ENCODE results near the gene ADIPOQ.
A peak's percentile ranks its signal among the peaks of the same experiment; 100 is the strongest.

Gene ADIPOQ

DNA sequence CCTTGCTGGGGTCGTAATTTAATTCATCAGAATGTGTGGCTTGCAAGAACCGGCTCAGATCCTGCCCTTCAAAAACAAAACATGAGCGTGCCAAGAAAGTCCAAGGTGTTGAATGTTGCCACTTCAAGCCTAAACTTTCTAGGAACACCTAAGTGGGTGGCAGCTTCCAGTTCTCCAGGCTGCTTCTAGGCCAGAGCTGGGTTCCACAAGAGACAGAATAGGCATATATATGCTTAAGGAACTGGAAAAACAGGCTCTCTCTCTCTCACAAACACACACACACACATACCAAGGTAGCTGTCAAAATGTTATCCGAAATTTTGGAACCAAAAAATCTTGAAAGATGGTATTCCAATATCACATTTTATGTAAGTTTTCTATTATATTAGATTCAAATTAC, 890 bp upstream of the ADIPOQ start:
- no peak overlapping the region for H4K8ac ChIP-seq (ENCODE audit: low read depth, low read length)

DNA sequence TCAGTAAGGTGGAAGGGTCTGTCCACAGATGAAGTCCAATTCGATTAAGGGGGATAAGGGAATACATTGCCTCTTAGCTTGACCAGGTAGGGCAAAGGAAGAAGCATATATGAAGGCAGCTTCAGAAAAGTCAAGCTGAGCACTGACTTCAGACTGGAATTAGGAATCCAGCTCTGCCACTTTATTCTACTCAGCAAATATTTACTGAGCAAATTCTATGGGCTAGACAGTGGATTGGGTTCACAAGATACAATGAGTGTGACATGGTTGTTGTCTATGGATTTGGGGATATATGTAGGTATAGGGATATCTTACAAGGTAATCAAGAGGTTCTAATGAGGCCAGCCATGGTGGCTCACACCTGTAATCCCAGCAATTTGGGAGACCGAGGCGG, 526 bp downstream of the ADIPOQ start:
- H4K8ac ChIP-seq (ENCODE audit: low read depth, low read length): no peak overlapping the region
- no peak overlapping the region for H3K18ac ChIP-seq (ENCODE audit: low read length)
- H3K4me1 ChIP-seq (ENCODE audit: control insufficient read depth, low read depth, low read length): no peaks in the 10 kb centered on the region
- no peak overlapping the region for H3K23ac ChIP-seq (ENCODE audit: low read length)
- no peak for DNase-seq
- no peak overlapping the region for H3K4me3 ChIP-seq (ENCODE audit: low read length)
- peaks cover 2% of the 10 kb centered on the region for H3K27me3 ChIP-seq (ENCODE audit: insufficient read depth, low read length, poor library complexity)
- no peaks in the 10 kb centered on the region for H3K79me2 ChIP-seq (ENCODE audit: control insufficient read depth, insufficient read depth, low read length)
- H3K4me2 ChIP-seq (ENCODE audit: low read length): no peak overlapping the region
- no CpG with 5 or more reads among the region's 3 CpGs for WGBS (ENCODE audit: extremely low coverage, insufficient coverage, low lambda C conversion rate)
- no peak overlapping the region for H3K27ac ChIP-seq (ENCODE audit: low read depth, low read length)
- no peaks in the 10 kb centered on the region for H3K79me1 ChIP-seq (ENCODE audit: low read length)
- no peak overlapping the region for H2AK5ac ChIP-seq (ENCODE audit: low read length)
- H2BK5ac ChIP-seq (ENCODE audit: low read length): no peak overlapping the region
- H3K36me3 ChIP-seq (ENCODE audit: control insufficient read depth, insufficient read depth, low read length): no peaks in the 10 kb centered on the region
- H2BK120ac ChIP-seq (ENCODE audit: low read depth, low read length): no peak overlapping the region
- H3K9ac ChIP-seq (ENCODE audit: low read length): no peak overlapping the region
- H3K4ac ChIP-seq (ENCODE audit: low read depth, low read length): no peak overlapping the region
- H2BK15ac ChIP-seq (replicated peaks; ENCODE audit: low read depth): no peak overlapping the region
- no peak overlapping the region for H3K56ac ChIP-seq (ENCODE audit: low read length)
- H4K5ac ChIP-seq (ENCODE audit: low read length): no peak overlapping the region

More for the DNA sequence above, 890 bp upstream of the ADIPOQ start:
- H4K5ac ChIP-seq (ENCODE audit: low read length): no peak overlapping the region
- H3K56ac ChIP-seq (ENCODE audit: low read length): no peak overlapping the region
- no peak overlapping the region for H3K4ac ChIP-seq (ENCODE audit: low read depth, low read length)
- H2BK5ac ChIP-seq (ENCODE audit: low read length): no peak overlapping the region
- no peak overlapping the region for H3K9ac ChIP-seq (ENCODE audit: low read length)
- H3K4me1 ChIP-seq (ENCODE audit: control insufficient read depth, low read depth, low read length): no peaks in the 10 kb centered on the region
- H2AK5ac ChIP-seq (ENCODE audit: low read length): no peak overlapping the region
- no peak for DNase-seq
- H3K27me3 ChIP-seq (ENCODE audit: insufficient read depth, low read length, poor library complexity): peaks cover 2% of the 10 kb centered on the region
- H2BK15ac ChIP-seq (replicated peaks; ENCODE audit: low read depth): no peak overlapping the region
- H3K18ac ChIP-seq (ENCODE audit: low read length): no peak overlapping the region
- no peak overlapping the region for H3K27ac ChIP-seq (ENCODE audit: low read depth, low read length)
- no peak overlapping the region for H3K4me2 ChIP-seq (ENCODE audit: low read length)
- no peaks in the 10 kb centered on the region for H3K36me3 ChIP-seq (ENCODE audit: control insufficient read depth, insufficient read depth, low read length)
- H3K4me3 ChIP-seq (ENCODE audit: low read length): no peak overlapping the region
- H2BK120ac ChIP-seq (ENCODE audit: low read depth, low read length): no peak overlapping the region
- H3K23ac ChIP-seq (ENCODE audit: low read length): no peak overlapping the region
- no peaks in the 10 kb centered on the region for H3K79me2 ChIP-seq (ENCODE audit: control insufficient read depth, insufficient read depth, low read length)
- no peaks in the 10 kb centered on the region for H3K79me1 ChIP-seq (ENCODE audit: low read length)
- WGBS (ENCODE audit: extremely low coverage, insufficient coverage, low lambda C conversion rate): no CpG with 5 or more reads among the region's 4 CpGs

DNA sequence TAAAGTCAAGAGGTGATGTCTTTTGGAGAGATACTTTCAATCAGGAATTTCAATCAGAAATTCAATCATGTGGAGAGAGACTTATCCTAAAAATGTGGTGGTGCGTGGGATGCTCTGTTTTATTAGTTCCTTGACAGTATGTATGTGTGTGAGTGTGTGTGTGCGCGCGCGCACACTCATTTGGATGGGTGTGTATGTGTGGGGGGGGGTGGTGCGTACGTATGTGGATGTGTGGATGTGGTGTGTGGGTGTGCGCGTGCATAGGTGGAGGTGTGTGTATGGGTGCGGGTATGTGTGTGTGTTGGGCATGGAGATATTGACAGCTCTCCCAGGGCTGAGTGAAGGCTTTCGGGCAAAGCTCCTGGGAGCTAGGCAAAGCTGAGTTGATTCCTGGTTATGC, 2.4 kb downstream of the ADIPOQ start:
- Histone ChIP-seq H3K9ac (ENCODE audit: low read length) (no peak overlapping the region), H3K27me3 (ENCODE audit: insufficient read depth, low read length, poor library complexity) (peaks cover 2% of the 10 kb centered on the region)

DNA sequence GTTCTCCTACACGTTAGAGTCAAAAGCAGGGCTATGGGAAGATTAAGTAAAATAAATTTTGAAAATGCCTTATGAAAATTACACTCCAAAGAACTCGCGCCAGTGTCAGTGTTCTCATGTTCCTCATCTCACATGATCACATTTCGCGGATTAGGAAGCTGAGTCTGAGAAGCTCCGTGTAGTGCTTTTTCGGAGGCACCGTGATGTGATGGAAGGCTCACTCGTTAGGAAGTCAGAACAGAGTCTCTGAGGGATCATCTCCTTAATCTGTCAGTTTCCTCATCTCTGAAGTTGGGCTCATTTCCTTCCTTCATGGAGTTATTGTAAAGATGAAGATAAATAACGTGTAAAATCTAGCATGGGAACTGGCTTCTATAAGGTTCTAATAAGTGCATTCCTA, 3.2 kb downstream of the ADIPOQ start:
- no peak overlapping the region for H4K8ac ChIP-seq (ENCODE audit: low read depth, low read length)
- no peak for DNase-seq
- no peak overlapping the region for H3K27ac ChIP-seq (ENCODE audit: low read depth, low read length)
- H3K56ac ChIP-seq (ENCODE audit: low read length): no peak overlapping the region
- no peak overlapping the region for H2AK5ac ChIP-seq (ENCODE audit: low read length)
- H3K4me3 ChIP-seq (ENCODE audit: low read length): no peak overlapping the region
- WGBS (ENCODE audit: extremely low coverage, insufficient coverage, low lambda C conversion rate): no CpG with 5 or more reads among the region's 10 CpGs
- H3K4me1 ChIP-seq (ENCODE audit: control insufficient read depth, low read depth, low read length): no peaks in the 10 kb centered on the region
- H3K79me2 ChIP-seq (ENCODE audit: control insufficient read depth, insufficient read depth, low read length): no peaks in the 10 kb centered on the region
- H2BK15ac ChIP-seq (replicated peaks; ENCODE audit: low read depth): no peak overlapping the region
- no peak overlapping the region for H3K18ac ChIP-seq (ENCODE audit: low read length)
- no peak overlapping the region for H2BK120ac ChIP-seq (ENCODE audit: low read depth, low read length)
- H3K23ac ChIP-seq (ENCODE audit: low read length): no peak overlapping the region
- no peaks in the 10 kb centered on the region for H3K79me1 ChIP-seq (ENCODE audit: low read length)
- no peak overlapping the region for H3K9ac ChIP-seq (ENCODE audit: low read length)
- H2BK5ac ChIP-seq (ENCODE audit: low read length): no peak overlapping the region
- H4K5ac ChIP-seq (ENCODE audit: low read length): no peak overlapping the region
- H3K36me3 ChIP-seq (ENCODE audit: control insufficient read depth, insufficient read depth, low read length): no peaks in the 10 kb centered on the region
- H3K27me3 ChIP-seq (ENCODE audit: insufficient read depth, low read length, poor library complexity): peaks cover 2% of the 10 kb centered on the region
- no peak overlapping the region for H3K4me2 ChIP-seq (ENCODE audit: low read length)
- H3K4ac ChIP-seq (ENCODE audit: low read depth, low read length): no peak overlapping the region

More for the DNA sequence above, 2.4 kb downstream of the ADIPOQ start:
- H3K4ac ChIP-seq (ENCODE audit: low read depth, low read length): no peak overlapping the region
- H3K4me3 ChIP-seq (ENCODE audit: low read length): no peak overlapping the region
- H2BK15ac ChIP-seq (replicated peaks; ENCODE audit: low read depth): no peak overlapping the region
- H3K36me3 ChIP-seq (ENCODE audit: control insufficient read depth, insufficient read depth, low read length): no peaks in the 10 kb centered on the region
- DNase-seq: no peak
- H3K56ac ChIP-seq (ENCODE audit: low read length): no peak overlapping the region
- H3K4me1 ChIP-seq (ENCODE audit: control insufficient read depth, low read depth, low read length): no peaks in the 10 kb centered on the region
- no peak overlapping the region for H3K27ac ChIP-seq (ENCODE audit: low read depth, low read length)
- no peak overlapping the region for H3K18ac ChIP-seq (ENCODE audit: low read length)
- H3K79me2 ChIP-seq (ENCODE audit: control insufficient read depth, insufficient read depth, low read length): no peaks in the 10 kb centered on the region
- H3K79me1 ChIP-seq (ENCODE audit: low read length): no peaks in the 10 kb centered on the region
- WGBS (ENCODE audit: extremely low coverage, insufficient coverage, low lambda C conversion rate): 100% methylated on average over 2 of the region's 11 CpGs
- no peak overlapping the region for H3K4me2 ChIP-seq (ENCODE audit: low read length)
- H4K8ac ChIP-seq (ENCODE audit: low read depth, low read length): no peak overlapping the region
- no peak overlapping the region for H2BK120ac ChIP-seq (ENCODE audit: low read depth, low read length)
- no peak overlapping the region for H2AK5ac ChIP-seq (ENCODE audit: low read length)
- H4K5ac ChIP-seq (ENCODE audit: low read length): no peak overlapping the region
- no peak overlapping the region for H2BK5ac ChIP-seq (ENCODE audit: low read length)
- no peak overlapping the region for H3K23ac ChIP-seq (ENCODE audit: low read length)

DNA sequence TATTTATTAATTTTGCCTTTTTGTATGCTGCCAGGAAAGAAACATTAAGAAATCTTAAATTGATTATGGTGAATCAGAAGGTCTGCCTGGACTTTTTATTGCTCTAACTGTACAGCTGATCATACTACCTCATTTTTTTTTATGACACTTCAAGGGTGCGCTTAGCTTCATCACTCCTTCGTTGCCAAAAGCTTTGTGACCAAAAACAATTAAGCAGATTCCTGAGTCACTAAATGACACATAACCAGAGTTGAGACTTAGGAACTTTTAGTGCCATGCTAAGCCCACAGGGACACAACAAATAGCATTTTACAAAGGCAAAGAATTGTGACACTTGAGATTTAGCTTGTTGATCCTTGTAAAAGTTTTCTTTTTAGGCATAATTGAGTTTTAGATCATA, 4.9 kb downstream of the ADIPOQ start:
- Histone ChIP-seq H3K27ac (ENCODE audit: low read depth, low read length) (no peak overlapping the region), H3K23ac (ENCODE audit: low read length) (no peak overlapping the region), H3K18ac (ENCODE audit: low read length) (no peak overlapping the region), H3K27me3 (ENCODE audit: insufficient read depth, low read length, poor library complexity) (peaks cover 2% of the 10 kb centered on the region), H3K4me2 (ENCODE audit: low read length) (no peak overlapping the region), H3K9ac (ENCODE audit: low read length) (no peak overlapping the region), H3K36me3 (ENCODE audit: control insufficient read depth, insufficient read depth, low read length) (no peaks in the 10 kb centered on the region), H3K4me3 (ENCODE audit: low read length) (no peak overlapping the region), H3K79me1 (ENCODE audit: low read length) (no peaks in the 10 kb centered on the region), H2BK15ac (replicated peaks; ENCODE audit: low read depth) (no peak overlapping the region), H3K56ac (ENCODE audit: low read length) (no peak overlapping the region), H2BK120ac (ENCODE audit: low read depth, low read length) (no peak overlapping the region), H4K5ac (ENCODE audit: low read length) (no peak overlapping the region), H4K8ac (ENCODE audit: low read depth, low read length) (no peak overlapping the region), H3K79me2 (ENCODE audit: control insufficient read depth, insufficient read depth, low read length) (no peaks in the 10 kb centered on the region), H2AK5ac (ENCODE audit: low read length) (no peak overlapping the region), H2BK5ac (ENCODE audit: low read length) (no peak overlapping the region), H3K4me1 (ENCODE audit: control insufficient read depth, low read depth, low read length) (no peaks in the 10 kb centered on the region), H3K4ac (ENCODE audit: low read depth, low read length) (no peak overlapping the region)
- DNase-seq: no peak
- WGBS (ENCODE audit: extremely low coverage, insufficient coverage, low lambda C conversion rate): no CpG with 5 or more reads among the region's 2 CpGs

DNA sequence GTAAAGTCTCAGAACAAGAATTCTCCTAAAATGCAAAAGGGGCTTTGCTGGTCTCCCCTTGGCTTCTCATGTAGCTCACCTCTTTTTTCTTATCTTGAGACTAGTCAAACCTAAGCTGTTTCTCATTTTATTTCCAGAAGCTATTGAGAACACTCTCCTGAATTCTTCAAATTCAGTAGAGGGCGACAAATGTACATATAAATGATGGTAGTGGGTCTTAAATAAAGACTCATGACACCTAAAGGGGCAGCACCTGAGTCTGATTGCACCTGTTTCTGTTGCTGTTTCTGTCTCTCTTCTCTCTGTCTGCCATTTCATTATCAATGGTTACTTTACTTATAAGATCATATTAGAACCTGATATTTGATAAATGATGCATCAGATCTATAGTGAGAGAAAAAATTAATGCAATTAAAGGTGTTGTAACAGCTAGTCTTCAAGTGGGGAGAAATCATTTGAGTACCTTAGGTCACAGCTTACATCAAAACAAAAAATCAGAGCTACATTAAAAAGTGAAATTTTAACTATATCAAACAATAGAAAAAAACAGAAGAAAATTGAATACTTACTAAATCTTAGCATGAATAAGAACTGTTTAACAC, 7.0 kb downstream of the ADIPOQ start:
- no peak overlapping the region for H2BK15ac ChIP-seq (replicated peaks; ENCODE audit: low read depth)
- no peaks in the 10 kb centered on the region for H3K79me2 ChIP-seq (ENCODE audit: control insufficient read depth, insufficient read depth, low read length)
- no peak overlapping the region for H3K4me3 ChIP-seq (ENCODE audit: low read length)
- H2BK5ac ChIP-seq (ENCODE audit: low read length): no peak overlapping the region
- no peaks in the 10 kb centered on the region for H3K27me3 ChIP-seq (ENCODE audit: insufficient read depth, low read length, poor library complexity)
- no peaks in the 10 kb centered on the region for H3K79me1 ChIP-seq (ENCODE audit: low read length)
- no peak overlapping the region for H3K4me2 ChIP-seq (ENCODE audit: low read length)
- no peak overlapping the region for H2BK120ac ChIP-seq (ENCODE audit: low read depth, low read length)
- no peak overlapping the region for H3K18ac ChIP-seq (ENCODE audit: low read length)
- H4K8ac ChIP-seq (ENCODE audit: low read depth, low read length): no peak overlapping the region
- H3K56ac ChIP-seq (ENCODE audit: low read length): no peak overlapping the region
- no peaks in the 10 kb centered on the region for H3K4me1 ChIP-seq (ENCODE audit: control insufficient read depth, low read depth, low read length)
- H3K23ac ChIP-seq (ENCODE audit: low read length): no peak overlapping the region
- H3K36me3 ChIP-seq (ENCODE audit: control insufficient read depth, insufficient read depth, low read length): no peaks in the 10 kb centered on the region
- H3K9ac ChIP-seq (ENCODE audit: low read length): no peak overlapping the region
- no peak overlapping the region for H2AK5ac ChIP-seq (ENCODE audit: low read length)
- no peak overlapping the region for H4K5ac ChIP-seq (ENCODE audit: low read length)
- peak; percentile 76 for DNase-seq
- no peak overlapping the region for H3K27ac ChIP-seq (ENCODE audit: low read depth, low read length)
- H3K4ac ChIP-seq (ENCODE audit: low read depth, low read length): no peak overlapping the region
- no CpG with 5 or more reads among the region's 1 CpG for WGBS (ENCODE audit: extremely low coverage, insufficient coverage, low lambda C conversion rate)

Measured in mesendoderm (in vitro differentiated cells).